K562 (cell line): ENCODE results near the gene USH1G. TPM values are rescaled to one million over a fixed set of nuclear protein-coding genes. Genes with fewer than 3 reads are reported as not detected.
A peak's percentile ranks its signal among the peaks of the same experiment; 100 is the strongest.

Source experiments
- BCL6 ChIP-seq: fragments of 250-450 bp; sonication (Bioruptor Pico); IDR thresholded peaks from 2 replicates; pipeline ENCODE4 v1.4.0; 2020
- BRCA1 ChIP-seq, 2 experiments: fragments of 450-650 bp in 1 of 2; sonication (generic) in 1 of 2; formaldehyde crosslinking in 1 of 2; IDR thresholded peaks; 2 replicates each; pipeline versions ENCODE4 v1.5.0 to v1.6.1; 2017 to 2020; ENCODE audit warnings: mild to moderate bottlenecking in 1 of 2, missing genetic modification reagents in 1 of 2
- DMBX1 ChIP-seq: fragments of 250-450 bp; sonication (Bioruptor Pico); IDR thresholded peaks from 2 replicates; pipeline ENCODE4 v1.8.0; 2022; ENCODE audit warnings: inconsistent platforms, mild to moderate bottlenecking, moderate library complexity, borderline replicate concordance
- HLTF ChIP-seq: fragments of 450-650 bp; IDR thresholded peaks from 2 replicates; pipeline ENCODE4 v1.6.1; 2016
- HNRNPK ChIP-seq: fragments of 200-400 bp; formaldehyde crosslinking; IDR thresholded peaks from one replicate; pipeline ENCODE4 v1.6.1; 2018; ENCODE audit warnings: mild to moderate bottlenecking, low read depth, low read length; ENCODE audit not compliant: poor library complexity, severe bottlenecking
- HSF4 ChIP-seq: fragments of 250-450 bp; sonication (Bioruptor Pico); IDR thresholded peaks from 2 replicates; pipeline ENCODE4 v2.1.2; 2022; ENCODE audit warnings: mild to moderate bottlenecking, moderate library complexity, borderline replicate concordance
- KAT8 ChIP-seq: fragments of 450-650 bp; IDR thresholded peaks from 2 replicates; pipeline ENCODE4 v1.6.1; 2016; ENCODE audit warnings: low read depth, mild to moderate bottlenecking
- KDM4B ChIP-seq, 2 experiments: fragments of 450-650 bp in 1 of 2; sonication (generic) in 1 of 2; IDR thresholded peaks; 2 replicates each; pipeline ENCODE4 v1.6.1; 2016 to 2017; ENCODE audit warnings: borderline replicate concordance in 2 of 2, antibody characterized with exemption in 1 of 2, low read depth in 1 of 2, mild to moderate bottlenecking in 1 of 2
- LEF1 ChIP-seq: fragments of 450-650 bp; IDR thresholded peaks from 2 replicates; pipeline ENCODE4 v1.6.1; 2016; ENCODE audit warnings: mild to moderate bottlenecking
- NFXL1 ChIP-seq: fragments of 450-650 bp; formaldehyde crosslinking; IDR thresholded peaks from 2 replicates; pipeline ENCODE4 v1.4.0; 2021; ENCODE audit warnings: mild to moderate bottlenecking
- NR2C2 ChIP-seq, 2 experiments: fragments of 200-800 bp in 1 of 2; sonication (Bioruptor generic) in 1 of 2; sonication (generic) in 1 of 2; formaldehyde crosslinking in 1 of 2; IDR thresholded peaks; 2 replicates each; pipeline versions ENCODE4 v1.6.1 to v1.8.0; 2016 to 2022; ENCODE audit warnings: mild to moderate bottlenecking in 1 of 2, missing compliant biosample characterization in 1 of 2, missing genetic modification characterization in 1 of 2, missing genetic modification reagents in 1 of 2
- RAD51 ChIP-seq: fragments of 450-650 bp; IDR thresholded peaks from 2 replicates; pipeline ENCODE4 v1.7.1; 2016; ENCODE audit warnings: low read depth, mild to moderate bottlenecking, borderline replicate concordance
- STAG1 ChIP-seq: sonication (generic); formaldehyde crosslinking; IDR thresholded peaks from 2 replicates; pipeline ENCODE4 v1.5.0; 2020; ENCODE audit warnings: missing genetic modification reagents, borderline replicate concordance
- TAF1 ChIP-seq: IDR thresholded peaks from 2 replicates; pipeline ENCODE4 v1.6.1; 2011; ENCODE audit warnings: mild to moderate bottlenecking, low read length, moderate library complexity; ENCODE audit not compliant: insufficient read depth, control insufficient read depth, severe bottlenecking; ENCODE audit errors: extremely low read depth
- TEAD4 ChIP-seq, 2 experiments: sonication (generic) in 1 of 2; formaldehyde crosslinking in 1 of 2; IDR thresholded peaks; 2 replicates each; pipeline versions ENCODE4 v1.6.1 to v1.8.0; 2012 to 2022; ENCODE audit warnings: borderline replicate concordance in 1 of 2, inconsistent platforms in 1 of 2, low read length in 1 of 2, mild to moderate bottlenecking in 1 of 2, missing genetic modification reagents in 1 of 2
- ZKSCAN3 ChIP-seq: fragments of 250-450 bp; sonication (Bioruptor Pico); IDR thresholded peaks from 2 replicates; pipeline ENCODE4 v1.4.0; 2020
- ZNF311 ChIP-seq: fragments of 250-450 bp; sonication (Bioruptor Pico); IDR thresholded peaks from 2 replicates; pipeline ENCODE4 v1.4.0; 2020; ENCODE audit warnings: mild to moderate bottlenecking, moderate library complexity
- ZNF444 ChIP-seq: fragments of 250-450 bp; sonication (Bioruptor Pico); IDR thresholded peaks from 2 replicates; pipeline ENCODE4 v1.4.0; 2020; ENCODE audit warnings: mild to moderate bottlenecking, moderate library complexity
- ZNF696 ChIP-seq: fragments of 250-450 bp; sonication (Bioruptor Pico); conservative IDR thresholded peaks from 2 replicates; pipeline ENCODE4 v1.4.0; 2020; ENCODE audit warnings: mild to moderate bottlenecking, moderate library complexity
- polyA plus RNA-seq, 8 experiments: library from polyadenylated mRNA; depleted of rRNA in 4 of 8; stranded (reverse) in 5 of 8; unstranded in 3 of 8; fragments of >200 nt; fragmentation: Nextera tagmentation in 2 of 8; fragmentation: Illumina TruSeq in 1 of 8; extraction: Ambion mirVana in 2 of 8; extraction: Trizol in 1 of 8; gene quantifications; 2 replicates each; pipeline versions ENCODE4 v1.2.1 to v1.2.3, GENCODE V29; 2011 to 2014; ENCODE audit warnings: inconsistent platforms in 1 of 8, missing spikeins in 1 of 8
- total RNA-seq, 7 experiments: library from RNA; depleted of rRNA in 6 of 7; stranded (reverse); fragments of >200 nt in 6 of 7; fragmentation: Illumina TruSeq in 2 of 7; extraction: Trizol in 2 of 7; gene quantifications; 2 replicates each; pipeline versions ENCODE4 v1.2.1 to v1.2.3, GENCODE V29; 2011 to 2021; ENCODE audit warnings: low replicate concordance in 1 of 7
- TF ChIP-seq, protein P1 (sequence below): fragments of 250-450 bp; sonication (Bioruptor Pico); IDR thresholded peaks from 2 replicates; pipeline ENCODE4 v1.9.0; 2021; ENCODE audit warnings: mild to moderate bottlenecking, inconsistent platforms
- TF ChIP-seq, protein P2 (sequence below): fragments of 250-450 bp; sonication (Bioruptor Pico); IDR thresholded peaks from 2 replicates; pipeline ENCODE4 v1.8.0; 2022; ENCODE audit warnings: moderate library complexity, mild to moderate bottlenecking, inconsistent platforms
- TF ChIP-seq, protein P3 (sequence below): fragments of 250-450 bp; sonication (Bioruptor Pico); IDR thresholded peaks from 2 replicates; pipeline ENCODE4 v1.6.1; 2021; ENCODE audit warnings: mild to moderate bottlenecking
- TF ChIP-seq, protein P4 (sequence below), 2 experiments: IDR thresholded peaks; 2 replicates each; pipeline ENCODE4 v1.6.1; 2011; ENCODE audit warnings: borderline replicate concordance in 1 of 2, control low read depth in 1 of 2, low read depth in 1 of 2, low read length in 1 of 2, mild to moderate bottlenecking in 1 of 2, mixed read lengths in 1 of 2, moderate library complexity in 1 of 2; ENCODE audit not compliant: insufficient read depth in 1 of 2, insufficient read length in 1 of 2, poor library complexity in 1 of 2, severe bottlenecking in 1 of 2; ENCODE audit errors: extremely low read depth in 1 of 2

USH1G gene
- total and polyA plus RNA-seq, 9 of the 15 experiments (the other 6 are each of a cell fraction or from before 2014, with no cell fraction given) = 0.22 to 1.00 (median 0.64) TPM; not detected in 2

DNA sequence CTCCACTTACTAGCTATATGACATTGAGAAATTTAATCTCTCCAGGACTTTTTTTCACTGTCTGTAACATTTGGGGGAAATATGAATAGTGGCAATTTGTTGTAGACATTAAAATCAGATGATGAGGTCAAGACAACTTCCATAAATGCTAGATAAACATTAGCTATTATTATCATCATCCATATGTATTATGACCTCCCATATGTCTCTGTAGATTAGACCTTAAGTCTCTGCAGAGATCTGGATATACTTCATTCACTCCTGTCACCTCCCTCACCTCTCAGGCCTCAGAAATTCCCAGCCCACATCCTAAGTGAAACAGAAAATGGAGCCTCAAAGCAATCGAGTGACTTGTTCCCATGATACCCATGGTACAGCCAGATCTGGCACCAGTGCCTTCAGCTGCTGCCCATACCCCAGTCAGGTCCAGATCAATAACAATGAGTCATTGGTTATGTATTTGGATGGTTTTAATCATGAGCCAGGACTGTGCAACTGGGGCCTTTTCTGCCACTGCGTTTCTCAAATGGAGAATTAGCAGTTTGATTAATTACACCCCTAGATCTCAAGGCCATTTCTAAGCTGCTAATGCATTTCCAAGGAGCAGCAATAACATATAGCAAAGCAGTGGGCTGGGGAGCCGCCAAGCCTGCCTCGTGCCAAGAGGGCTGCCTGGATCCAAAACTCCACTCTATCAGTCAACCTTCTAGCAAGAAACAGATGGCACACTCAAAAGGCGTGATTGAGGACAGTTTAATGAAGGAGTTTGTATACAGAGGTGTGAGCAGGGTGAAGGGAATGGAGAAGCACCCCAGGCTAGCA, 47.7 kb downstream of the USH1G start (continued):
- TF ChIP-seq, protein P1, sequence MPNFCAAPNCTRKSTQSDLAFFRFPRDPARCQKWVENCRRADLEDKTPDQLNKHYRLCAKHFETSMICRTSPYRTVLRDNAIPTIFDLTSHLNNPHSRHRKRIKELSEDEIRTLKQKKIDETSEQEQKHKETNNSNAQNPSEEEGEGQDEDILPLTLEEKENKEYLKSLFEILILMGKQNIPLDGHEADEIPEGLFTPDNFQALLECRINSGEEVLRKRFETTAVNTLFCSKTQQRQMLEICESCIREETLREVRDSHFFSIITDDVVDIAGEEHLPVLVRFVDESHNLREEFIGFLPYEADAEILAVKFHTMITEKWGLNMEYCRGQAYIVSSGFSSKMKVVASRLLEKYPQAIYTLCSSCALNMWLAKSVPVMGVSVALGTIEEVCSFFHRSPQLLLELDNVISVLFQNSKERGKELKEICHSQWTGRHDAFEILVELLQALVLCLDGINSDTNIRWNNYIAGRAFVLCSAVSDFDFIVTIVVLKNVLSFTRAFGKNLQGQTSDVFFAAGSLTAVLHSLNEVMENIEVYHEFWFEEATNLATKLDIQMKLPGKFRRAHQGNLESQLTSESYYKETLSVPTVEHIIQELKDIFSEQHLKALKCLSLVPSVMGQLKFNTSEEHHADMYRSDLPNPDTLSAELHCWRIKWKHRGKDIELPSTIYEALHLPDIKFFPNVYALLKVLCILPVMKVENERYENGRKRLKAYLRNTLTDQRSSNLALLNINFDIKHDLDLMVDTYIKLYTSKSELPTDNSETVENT (CRISPR knock-in tag) = no peak
- TF ChIP-seq RAD51 = no peak
- no peak for TF ChIP-seq STAG1 (CRISPR knock-in tag)
- TF ChIP-seq BRCA1 (IDR thresholded peaks at IDR 0.05) = no peak
- TF ChIP-seq BRCA1 (CRISPR knock-in tag; IDR thresholded peaks at IDR 0.05) = no peak
- TF ChIP-seq, protein P2, sequence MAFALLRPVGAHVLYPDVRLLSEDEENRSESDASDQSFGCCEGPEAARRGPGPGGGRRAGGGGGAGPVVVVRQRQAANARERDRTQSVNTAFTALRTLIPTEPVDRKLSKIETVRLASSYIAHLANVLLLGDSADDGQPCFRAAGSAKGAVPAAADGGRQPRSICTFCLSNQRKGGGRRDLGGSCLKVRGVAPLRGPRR (CRISPR knock-in tag) = no peak
- TF ChIP-seq BCL6 = no peak
- peak; percentile 52 for TF ChIP-seq TEAD4 (IDR thresholded peaks at IDR 0.05; ENCODE audit: low read length)
- TF ChIP-seq TEAD4 (CRISPR knock-in tag; IDR thresholded peaks at IDR 0.05; ENCODE audit: borderline replicate concordance) = no peak
- TF ChIP-seq HSF4 (CRISPR knock-in tag) = no peak; the same call in 1 of the 2 replicates
- no peak for TF ChIP-seq ZNF444 (CRISPR knock-in tag)
- TF ChIP-seq KDM4B (IDR thresholded peaks at IDR 0.05; ENCODE audit: borderline replicate concordance in 2 of 2, low read depth in 1 of 2) = no peak
- TF ChIP-seq ZNF696 (CRISPR knock-in tag) = no peak
- no peak for TF ChIP-seq HNRNPK
- TF ChIP-seq, protein P3, sequence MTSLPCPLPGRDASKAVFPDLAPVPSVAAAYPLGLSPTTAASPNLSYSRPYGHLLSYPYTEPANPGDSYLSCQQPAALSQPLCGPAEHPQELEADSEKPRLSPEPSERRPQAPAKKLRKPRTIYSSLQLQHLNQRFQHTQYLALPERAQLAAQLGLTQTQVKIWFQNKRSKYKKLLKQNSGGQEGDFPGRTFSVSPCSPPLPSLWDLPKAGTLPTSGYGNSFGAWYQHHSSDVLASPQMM (CRISPR knock-in tag) = no peak
- TF ChIP-seq NFXL1 = no peak
- peak; percentile 40; the same call in 1 of the 2 replicates for TF ChIP-seq ZNF311
- no peak for TF ChIP-seq KAT8
- peak; percentile 49 for TF ChIP-seq DMBX1
- TF ChIP-seq, protein P4, sequence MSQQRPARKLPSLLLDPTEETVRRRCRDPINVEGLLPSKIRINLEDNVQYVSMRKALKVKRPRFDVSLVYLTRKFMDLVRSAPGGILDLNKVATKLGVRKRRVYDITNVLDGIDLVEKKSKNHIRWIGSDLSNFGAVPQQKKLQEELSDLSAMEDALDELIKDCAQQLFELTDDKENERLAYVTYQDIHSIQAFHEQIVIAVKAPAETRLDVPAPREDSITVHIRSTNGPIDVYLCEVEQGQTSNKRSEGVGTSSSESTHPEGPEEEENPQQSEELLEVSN (IDR thresholded peaks at IDR 0.05; ENCODE audit: borderline replicate concordance in 1 of 2, extremely low read depth in 1 of 2, insufficient read depth in 1 of 2, insufficient read length in 1 of 2, low read depth in 1 of 2, low read length in 1 of 2, poor library complexity in 1 of 2, severe bottlenecking in 1 of 2) = no peak
- TF ChIP-seq ZKSCAN3 (CRISPR knock-in tag) = no peak
- TF ChIP-seq LEF1 = no peak
- TF ChIP-seq NR2C2 (CRISPR knock-in tag; IDR thresholded peaks at IDR 0.05) = 0 out of 2 replicates have a peak, but pooled peaks have one; percentile 14
- no peak for TF ChIP-seq NR2C2 (tag; IDR thresholded peaks at IDR 0.05)
- TF ChIP-seq TAF1 = no peak
- no peak for TF ChIP-seq HLTF
